Endothelial cell of umbilical vein (primary cell): ENCODE results near the gene MMRN1. TPM values are rescaled to one million over a fixed set of nuclear protein-coding genes. Genes with fewer than 3 reads are reported as not detected.

Source experiments
- BruUV-seq: library from RNA; stranded (reverse); fragments of 400-500 nt; replicated peaks from 2 replicates; lab custom pipeline; 2021; lab: Mats Ljungman, UMichigan
- CTCF ChIA-PET: fragments of 300-600, 350-600 bp; sonication (Branson Sonifier 250); formaldehyde crosslinking; loops from one replicate; lab custom pipeline; 2021; ENCODE audit warnings: antibody characterized with exemption, inconsistent platforms; lab: Charles Lee
- POLR2A ChIA-PET: fragments of 300-600, 350-600 bp; sonication (Branson Sonifier 250); formaldehyde crosslinking; loops from one replicate; lab custom pipeline; 2021; ENCODE audit warnings: antibody characterized with exemption, inconsistent platforms; lab: Charles Lee
- DNase-seq: peaks from one replicate; pipeline ENCODE4 v3.0.0-alpha.2; 2011; ENCODE audit warnings: low read depth, low spot score
- FAIRE-seq: peaks from 2 replicates; lab custom pipeline; 2011; peaks lifted over from hg19 to GRCh38; lab: Jason Lieb, UNC
- H2AFZ ChIP-seq: 2 replicates; pipeline ENCODE4 v1.6.0; 2012; ENCODE audit warnings: low read depth, low read length, control low read depth, inconsistent platforms
- H3K27ac ChIP-seq: 2 replicates; pipeline ENCODE4 v1.5.1; 2011; ENCODE audit warnings: low read depth, mild to moderate bottlenecking, control low read depth, low read length, moderate library complexity; ENCODE audit not compliant: insufficient read depth
- H3K27me3 ChIP-seq, 2 experiments: 2 replicates each; pipeline versions ENCODE4 v1.6.0 to v1.6.1; 2011; ENCODE audit warnings: low read length in 2 of 2, mixed read lengths in 1 of 2; ENCODE audit not compliant: control insufficient read depth in 2 of 2, insufficient read depth in 2 of 2
- H3K36me3 ChIP-seq, 2 experiments: 2 replicates in 1 of 2; 3 replicates in 1 of 2; pipeline ENCODE4 v1.5.1; 2011; ENCODE audit warnings: low read length in 2 of 2, mild to moderate bottlenecking in 1 of 2, moderate library complexity in 1 of 2; ENCODE audit not compliant: control insufficient read depth in 2 of 2, insufficient read depth in 2 of 2; ENCODE audit errors: extremely low read depth in 1 of 2
- H3K4me1 ChIP-seq: 3 replicates; pipeline ENCODE4 v1.5.1; 2011; ENCODE audit warnings: mild to moderate bottlenecking, low read length; ENCODE audit not compliant: control insufficient read depth, insufficient read depth; ENCODE audit errors: extremely low read depth
- H3K4me2 ChIP-seq: 2 replicates; pipeline ENCODE4 v1.6.1; 2011; ENCODE audit warnings: low read length, control low read depth, mixed read lengths; ENCODE audit not compliant: insufficient read depth
- H3K4me3 ChIP-seq, 3 experiments: fragments of 200-600 bp in 1 of 3; sonication (generic), shearing (Covaris generic) in 1 of 3; replicated peaks in 1 of 3; 2 replicates each; pipeline ENCODE4 v1.5.1; 2011 to 2016; ENCODE audit warnings: control low read depth in 3 of 3, low read length in 3 of 3, mild to moderate bottlenecking in 2 of 3, inconsistent platforms in 1 of 3, low read depth in 1 of 3, moderate library complexity in 1 of 3; ENCODE audit not compliant: insufficient read depth in 1 of 3
- H3K79me2 ChIP-seq: 2 replicates; pipeline ENCODE4 v1.6.0; 2012; ENCODE audit warnings: low read length, inconsistent platforms; ENCODE audit not compliant: control insufficient read depth, insufficient read depth
- H3K9ac ChIP-seq: replicated peaks from 2 replicates; pipeline ENCODE3; 2011; ENCODE audit warnings: low read length, control low read depth; ENCODE audit not compliant: insufficient read depth; ENCODE audit errors: extremely low read depth
- H3K9me1 ChIP-seq: replicated peaks from 3 replicates; pipeline ENCODE4 v1.6.0; 2011; ENCODE audit warnings: mild to moderate bottlenecking, low read length; ENCODE audit not compliant: control insufficient read depth, insufficient read depth; ENCODE audit errors: extremely low read depth
- H3K9me3 ChIP-seq: replicated peaks from 2 replicates; pipeline ENCODE4 v1.5.1; 2012; ENCODE audit warnings: low read length, inconsistent platforms; ENCODE audit not compliant: control insufficient read depth, insufficient read depth
- H4K20me1 ChIP-seq: replicated peaks from 2 replicates; pipeline ENCODE3; 2011; ENCODE audit warnings: mild to moderate bottlenecking, low read length; ENCODE audit not compliant: control insufficient read depth, insufficient read depth; ENCODE audit errors: extremely low read depth
- CTCF ChIP-seq, 2 donors: IDR thresholded peaks; 1 replicate in 1 of 2; 2 replicates in 1 of 2; pipeline ENCODE4 v1.5.1; 2011; ENCODE audit warnings: low read length in 2 of 2, mild to moderate bottlenecking in 2 of 2, moderate library complexity in 2 of 2, control low read depth in 1 of 2, inconsistent platforms in 1 of 2, low read depth in 1 of 2; ENCODE audit not compliant: insufficient read depth in 1 of 2; ENCODE audit errors: extremely low read depth in 1 of 2
- EZH2 ChIP-seq: IDR thresholded peaks from 2 replicates; pipeline ENCODE4 v1.6.1; 2012; ENCODE audit warnings: borderline replicate concordance, low read depth, mild to moderate bottlenecking, moderate library complexity, low read length, inconsistent platforms; ENCODE audit not compliant: severe bottlenecking
- FOS ChIP-seq: IDR thresholded peaks from 2 replicates; pipeline ENCODE4 v1.6.1; 2011; ENCODE audit warnings: mild to moderate bottlenecking, low read length, moderate library complexity, borderline replicate concordance; ENCODE audit not compliant: insufficient read depth
- GATA2 ChIP-seq: IDR thresholded peaks from 2 replicates; pipeline ENCODE4 v1.7.0; 2011; ENCODE audit warnings: low read depth, mild to moderate bottlenecking, moderate library complexity, mixed read lengths, low read length; ENCODE audit not compliant: insufficient read length, insufficient read depth
- JUN ChIP-seq: IDR thresholded peaks from 2 replicates; pipeline ENCODE4 v1.6.1; 2011; ENCODE audit warnings: borderline replicate concordance, low read depth; ENCODE audit not compliant: insufficient read length, insufficient read depth
- MAX ChIP-seq: IDR thresholded peaks from 2 replicates; pipeline ENCODE4 v1.6.1; 2011; ENCODE audit not compliant: insufficient read depth, insufficient read length
- MYC ChIP-seq: IDR thresholded peaks from one replicate; pipeline ENCODE4 v1.6.1; 2011; ENCODE audit warnings: mild to moderate bottlenecking, low read depth, low read length
- POLR2A ChIP-seq: IDR thresholded peaks from 2 replicates; pipeline ENCODE4 v1.6.1; 2012; ENCODE audit warnings: low read depth, mild to moderate bottlenecking, control low read depth, low read length
- POLR2AphosphoS5 ChIP-seq: IDR thresholded peaks from 2 replicates; pipeline ENCODE4 v1.6.1; 2012; ENCODE audit warnings: low read depth, mild to moderate bottlenecking, control low read depth, low read length, moderate library complexity; ENCODE audit not compliant: insufficient read depth
- dilution Hi-C: fragments of 300-500 bp; cut with MboI; formaldehyde crosslinking; loops from one replicate; pipeline ENCODE4 v1.15.0; 2019; ENCODE audit warnings: low sequenced_read_pairs; ENCODE audit not compliant: extremely low pct_ligation_motif_present
- intact Hi-C: fragments of 100-400 bp; cut with micrococcal nuclease; formaldehyde crosslinking; loops from one replicate; pipeline ENCODE4 v1.10.0; 2022
- polyA plus RNA-seq, 4 experiments: library from polyadenylated mRNA; depleted of rRNA in 3 of 4; stranded (reverse) in 3 of 4; unstranded in 1 of 4; fragments of >200 nt; gene quantifications; 2 replicates each; pipeline versions ENCODE4 v1.2.1 to v1.2.3, GENCODE V29; 2011 to 2012; ENCODE audit warnings: missing spikeins in 1 of 4
- total RNA-seq: library from RNA; stranded (reverse); gene quantifications from 2 replicates; pipeline ENCODE4 v1.2.3, GENCODE V29; 2021

The MMRN1 gene
- total and polyA plus RNA-seq, 2 donors (not counting 3 experiments of a cell fraction or from before 2014, with no cell fraction given): 143 to 414 TPM

DNA sequence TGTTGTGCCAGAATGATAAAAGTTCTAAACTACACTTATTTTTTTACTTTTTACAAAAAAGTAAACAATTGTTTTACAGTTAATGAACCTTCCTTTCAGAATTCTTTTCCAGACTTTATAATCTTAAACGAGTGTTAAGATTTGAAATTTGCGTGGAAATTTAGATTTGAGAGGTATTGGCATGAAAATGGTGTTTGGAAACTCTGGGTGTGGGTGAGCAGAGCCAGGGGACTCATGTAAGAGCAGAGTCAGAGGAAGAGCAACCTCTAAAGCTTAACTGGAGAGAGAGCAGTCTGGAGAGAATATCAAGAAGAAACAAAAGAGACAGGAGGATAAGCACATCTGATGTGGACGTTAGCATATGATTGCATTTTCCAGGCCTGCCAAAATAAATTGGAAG, 48.2 kb downstream of the MMRN1 start:
- dilution Hi-C loops (no loop called here), intact Hi-C loops (no loop called here)
- H3K9ac ChIP-seq: no peak overlapping the region
- no peak overlapping the region for H3K27ac ChIP-seq
- FAIRE-seq (no peak), DNase-seq (no peak)
- no TSS peak for BruUV-seq
- H3K9me1 ChIP-seq: no peaks in the 10 kb centered on the region
- H3K9me3 ChIP-seq: no peaks in the 10 kb centered on the region
- no peaks in the 10 kb centered on the region for H3K4me1 ChIP-seq
- peaks cover 22% of the 10 kb centered on the region for H3K79me2 ChIP-seq
- no peaks in the 10 kb centered on the region for H3K27me3 ChIP-seq
- CTCF ChIA-PET: no interaction called here
- POLR2A ChIA-PET: no interaction called here
- no peak for TF ChIP-seq JUN
- no peak for TF ChIP-seq POLR2A
- TF ChIP-seq MAX: no peak
- no peak for TF ChIP-seq FOS
- no peak for TF ChIP-seq GATA2
- no peak for TF ChIP-seq POLR2AphosphoS5
- no peak for TF ChIP-seq CTCF (IDR thresholded peaks at IDR 0.05; ENCODE audit: extremely low read depth in 1 of 2, insufficient read depth in 1 of 2, low read depth in 1 of 2, low read length in 2 of 2)
- no peak for TF ChIP-seq MYC
- TF ChIP-seq EZH2: no peak
- peaks cover 3 to 4% of the 10 kb centered on the region in 2 experiments for H3K36me3 ChIP-seq
- H3K4me2 ChIP-seq: no peak overlapping the region
- H4K20me1 ChIP-seq: no peaks in the 10 kb centered on the region
- no peak overlapping the region for H2AFZ ChIP-seq
- no peak overlapping the region for H3K4me3 ChIP-seq
